Loucy (cell line): ENCODE results near the gene SYT1.

Source experiments
- EZH2phosphoT487 ChIP-seq: fragments of 200-600 bp; IDR thresholded peaks from 2 replicates; pipeline ENCODE4 v1.6.1; 2018; ENCODE audit warnings: antibody characterized with exemption, mild to moderate bottlenecking, moderate library complexity, borderline replicate concordance
- TF ChIP-seq, protein P1 (sequence below): fragments of 200-600 bp; sonication (generic); conservative IDR thresholded peaks from 2 replicates; pipeline ENCODE4 v1.5.1; 2014; ENCODE audit warnings: mild to moderate bottlenecking, antibody characterized with exemption, low read length

DNA sequence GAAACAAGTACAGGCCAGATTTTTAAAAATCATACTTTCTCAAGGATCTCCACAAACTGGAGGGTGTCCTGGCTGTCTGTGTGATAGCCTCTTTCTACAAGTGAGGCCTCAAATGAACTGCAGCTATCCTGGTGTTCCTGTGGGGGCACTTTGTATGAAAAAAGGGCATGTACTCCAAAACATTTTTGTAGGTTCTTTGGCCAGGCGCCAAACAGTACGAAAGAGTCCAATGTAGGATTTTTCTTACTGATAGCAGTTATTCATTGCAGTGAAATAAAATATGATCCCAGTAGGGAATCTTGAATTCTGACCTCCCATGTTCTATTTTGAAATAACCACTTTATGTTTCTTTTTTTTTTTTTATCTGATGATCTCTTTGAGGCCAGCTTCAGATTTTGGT, 444.5 kb downstream of the SYT1 start:
- TF ChIP-seq, protein P1, sequence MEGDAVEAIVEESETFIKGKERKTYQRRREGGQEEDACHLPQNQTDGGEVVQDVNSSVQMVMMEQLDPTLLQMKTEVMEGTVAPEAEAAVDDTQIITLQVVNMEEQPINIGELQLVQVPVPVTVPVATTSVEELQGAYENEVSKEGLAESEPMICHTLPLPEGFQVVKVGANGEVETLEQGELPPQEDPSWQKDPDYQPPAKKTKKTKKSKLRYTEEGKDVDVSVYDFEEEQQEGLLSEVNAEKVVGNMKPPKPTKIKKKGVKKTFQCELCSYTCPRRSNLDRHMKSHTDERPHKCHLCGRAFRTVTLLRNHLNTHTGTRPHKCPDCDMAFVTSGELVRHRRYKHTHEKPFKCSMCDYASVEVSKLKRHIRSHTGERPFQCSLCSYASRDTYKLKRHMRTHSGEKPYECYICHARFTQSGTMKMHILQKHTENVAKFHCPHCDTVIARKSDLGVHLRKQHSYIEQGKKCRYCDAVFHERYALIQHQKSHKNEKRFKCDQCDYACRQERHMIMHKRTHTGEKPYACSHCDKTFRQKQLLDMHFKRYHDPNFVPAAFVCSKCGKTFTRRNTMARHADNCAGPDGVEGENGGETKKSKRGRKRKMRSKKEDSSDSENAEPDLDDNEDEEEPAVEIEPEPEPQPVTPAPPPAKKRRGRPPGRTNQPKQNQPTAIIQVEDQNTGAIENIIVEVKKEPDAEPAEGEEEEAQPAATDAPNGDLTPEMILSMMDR, result no peak
- no peak for TF ChIP-seq EZH2phosphoT487
